Fibroblast of the aortic adventitia (primary cell): Measurements from ENCODE around the gene EXOSC5. TPM values are rescaled to one million over a fixed set of nuclear protein-coding genes. Genes with fewer than 3 reads are reported as not detected.

Experiments used
- DNase-seq: peaks from one replicate; pipeline ENCODE4 v3.0.0-alpha.2; 2010; ENCODE audit warnings: low read depth
- H3K4me3 ChIP-seq: 2 replicates; pipeline ENCODE4 v1.5.1; 2011; ENCODE audit warnings: low read depth, mild to moderate bottlenecking, control low read depth, low read length, moderate library complexity
- total RNA-seq: library from RNA; depleted of rRNA; stranded (reverse); fragments of >200 nt; gene quantifications from 2 replicates; pipeline ENCODE4 v1.2.3, GENCODE V29; 2012; ENCODE audit warnings: low replicate concordance
- TF ChIP-seq, protein P1 (sequence below): IDR thresholded peaks from 2 replicates; pipeline ENCODE4 v1.5.1; 2011; ENCODE audit warnings: mild to moderate bottlenecking, low read length, control low read depth, inconsistent platforms; ENCODE audit not compliant: insufficient read depth

EXOSC5 gene
- total RNA-seq, 1 donor: 12.1 TPM

GRCh38 chr19:41354343-41354953, 42.7 kb downstream of the EXOSC5 start:
- H3K4me3 ChIP-seq: peak overlapping the region; percentile 62
- no peak for DNase-seq
- TF ChIP-seq, protein P1, sequence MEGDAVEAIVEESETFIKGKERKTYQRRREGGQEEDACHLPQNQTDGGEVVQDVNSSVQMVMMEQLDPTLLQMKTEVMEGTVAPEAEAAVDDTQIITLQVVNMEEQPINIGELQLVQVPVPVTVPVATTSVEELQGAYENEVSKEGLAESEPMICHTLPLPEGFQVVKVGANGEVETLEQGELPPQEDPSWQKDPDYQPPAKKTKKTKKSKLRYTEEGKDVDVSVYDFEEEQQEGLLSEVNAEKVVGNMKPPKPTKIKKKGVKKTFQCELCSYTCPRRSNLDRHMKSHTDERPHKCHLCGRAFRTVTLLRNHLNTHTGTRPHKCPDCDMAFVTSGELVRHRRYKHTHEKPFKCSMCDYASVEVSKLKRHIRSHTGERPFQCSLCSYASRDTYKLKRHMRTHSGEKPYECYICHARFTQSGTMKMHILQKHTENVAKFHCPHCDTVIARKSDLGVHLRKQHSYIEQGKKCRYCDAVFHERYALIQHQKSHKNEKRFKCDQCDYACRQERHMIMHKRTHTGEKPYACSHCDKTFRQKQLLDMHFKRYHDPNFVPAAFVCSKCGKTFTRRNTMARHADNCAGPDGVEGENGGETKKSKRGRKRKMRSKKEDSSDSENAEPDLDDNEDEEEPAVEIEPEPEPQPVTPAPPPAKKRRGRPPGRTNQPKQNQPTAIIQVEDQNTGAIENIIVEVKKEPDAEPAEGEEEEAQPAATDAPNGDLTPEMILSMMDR: no peak

DNA sequence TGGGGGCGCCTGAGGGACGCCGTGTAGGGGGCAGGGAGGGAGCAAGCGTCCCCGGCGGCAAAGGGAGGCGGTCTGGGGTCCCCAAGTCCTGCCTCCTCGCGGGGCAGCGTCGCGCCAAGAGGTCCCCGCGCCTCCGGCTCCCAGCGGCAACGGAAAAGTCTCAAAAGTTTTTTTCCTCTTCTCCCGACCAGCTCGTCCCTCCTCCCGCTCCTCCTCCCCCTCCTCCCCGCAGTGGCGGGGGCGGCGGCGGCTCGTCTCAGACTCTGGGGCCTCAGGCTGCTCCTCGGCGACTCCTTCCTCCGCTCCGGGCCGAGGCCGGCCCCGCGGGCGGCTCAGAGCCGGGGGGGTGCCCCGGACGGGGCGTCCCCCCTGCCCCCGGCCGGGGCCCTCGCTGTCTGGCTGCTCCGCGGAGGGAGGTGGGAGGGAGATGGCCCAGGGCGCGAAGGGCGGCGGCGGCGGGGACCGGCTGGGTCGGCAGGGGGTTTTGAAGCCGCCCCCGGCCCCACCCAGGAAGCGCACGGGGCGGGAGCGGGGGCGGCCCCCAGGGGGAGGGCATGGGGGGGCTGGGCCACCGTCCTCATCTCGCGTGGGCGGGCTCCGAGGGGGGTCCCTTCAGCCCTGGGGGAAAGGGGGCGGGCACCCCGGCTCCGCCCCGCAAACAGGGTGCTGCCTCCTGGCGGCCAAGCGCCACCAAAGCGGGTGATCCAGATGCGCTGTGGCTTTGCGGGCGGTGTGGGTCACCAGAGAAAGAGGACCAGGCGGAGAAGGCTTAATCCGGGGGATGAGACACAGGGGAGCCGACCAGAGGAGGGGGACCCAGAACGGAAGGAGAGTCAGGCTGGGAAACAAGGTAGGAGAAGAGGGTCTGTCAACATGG, 43.5 kb downstream of the EXOSC5 start, which contains the start of gene TGFB1:
TSS of gene TGFB1 (minus strand) at position 457 of the 877 bp plus-strand sequence. CDS start 878 bp downstream, outside the sequence.
- TF ChIP-seq, protein P1: peak; percentile 91

DNA sequence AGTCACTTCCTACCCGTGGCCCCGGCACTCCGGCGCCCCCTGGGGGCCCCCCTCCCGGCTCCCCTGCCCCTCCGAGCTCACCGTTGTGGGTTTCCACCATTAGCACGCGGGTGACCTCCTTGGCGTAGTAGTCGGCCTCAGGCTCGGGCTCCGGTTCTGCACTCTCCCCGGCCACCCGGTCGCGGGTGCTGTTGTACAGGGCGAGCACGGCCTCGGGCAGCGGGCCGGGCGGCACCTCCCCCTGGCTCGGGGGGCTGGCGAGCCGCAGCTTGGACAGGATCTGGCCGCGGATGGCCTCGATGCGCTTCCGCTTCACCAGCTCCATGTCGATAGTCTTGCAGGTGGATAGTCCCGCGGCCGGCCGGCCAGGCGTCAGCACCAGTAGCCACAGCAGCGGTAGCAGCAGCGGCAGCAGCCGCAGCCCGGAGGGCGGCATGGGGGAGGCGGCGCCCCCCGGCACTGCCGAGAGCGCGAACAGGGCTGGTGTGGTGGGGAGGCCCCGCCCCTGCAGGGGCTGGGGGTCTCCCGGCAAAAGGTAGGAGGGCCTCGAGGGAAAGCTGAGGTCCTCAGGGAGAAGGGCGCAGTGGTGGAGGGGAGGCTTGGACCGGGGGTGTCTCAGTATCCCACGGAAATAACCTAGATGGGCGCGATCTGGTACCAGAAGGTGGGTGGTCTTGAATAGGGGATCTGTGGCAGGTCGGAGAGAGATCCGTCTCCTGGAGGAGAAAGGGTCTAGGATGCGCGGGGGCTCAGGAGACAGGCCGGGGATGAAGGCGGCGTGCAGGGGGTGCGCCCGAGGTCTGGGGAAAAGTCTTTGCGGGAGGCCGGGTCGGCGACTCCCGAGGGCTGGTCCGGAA, 44.3 kb downstream of the EXOSC5 start:
- TF ChIP-seq, protein P1: peak; percentile 52
- H3K4me3 ChIP-seq: peak overlapping the region; percentile 93
- DNase-seq: peak; percentile 46

More for the DNA sequence above, 43.5 kb downstream of the EXOSC5 start, which contains the start of gene TGFB1:
- H3K4me3 ChIP-seq: peak within 1 kb of the TSS; percentile 93
- peak; percentile 88 for DNase-seq

DNA sequence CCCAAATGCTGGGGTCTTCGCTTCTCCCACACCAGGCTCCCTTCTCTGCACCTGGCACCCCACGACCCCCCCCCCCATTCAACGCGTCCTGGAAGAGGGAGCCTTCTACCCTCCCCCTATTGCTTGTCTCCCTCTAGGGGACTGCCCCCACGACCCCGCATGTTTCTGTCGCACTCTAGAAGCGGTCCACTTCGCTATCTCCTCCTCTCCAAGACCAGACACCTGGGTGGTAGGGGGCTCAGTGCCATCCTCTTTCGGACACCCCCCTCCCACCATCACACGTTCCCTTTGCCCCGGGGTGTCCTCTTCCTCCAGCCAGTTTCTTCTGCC, 44.9 kb downstream of the EXOSC5 start:
- peak overlapping the region; percentile 93 for H3K4me3 ChIP-seq
- no peak for DNase-seq
- TF ChIP-seq, protein P1: no peak

DNA sequence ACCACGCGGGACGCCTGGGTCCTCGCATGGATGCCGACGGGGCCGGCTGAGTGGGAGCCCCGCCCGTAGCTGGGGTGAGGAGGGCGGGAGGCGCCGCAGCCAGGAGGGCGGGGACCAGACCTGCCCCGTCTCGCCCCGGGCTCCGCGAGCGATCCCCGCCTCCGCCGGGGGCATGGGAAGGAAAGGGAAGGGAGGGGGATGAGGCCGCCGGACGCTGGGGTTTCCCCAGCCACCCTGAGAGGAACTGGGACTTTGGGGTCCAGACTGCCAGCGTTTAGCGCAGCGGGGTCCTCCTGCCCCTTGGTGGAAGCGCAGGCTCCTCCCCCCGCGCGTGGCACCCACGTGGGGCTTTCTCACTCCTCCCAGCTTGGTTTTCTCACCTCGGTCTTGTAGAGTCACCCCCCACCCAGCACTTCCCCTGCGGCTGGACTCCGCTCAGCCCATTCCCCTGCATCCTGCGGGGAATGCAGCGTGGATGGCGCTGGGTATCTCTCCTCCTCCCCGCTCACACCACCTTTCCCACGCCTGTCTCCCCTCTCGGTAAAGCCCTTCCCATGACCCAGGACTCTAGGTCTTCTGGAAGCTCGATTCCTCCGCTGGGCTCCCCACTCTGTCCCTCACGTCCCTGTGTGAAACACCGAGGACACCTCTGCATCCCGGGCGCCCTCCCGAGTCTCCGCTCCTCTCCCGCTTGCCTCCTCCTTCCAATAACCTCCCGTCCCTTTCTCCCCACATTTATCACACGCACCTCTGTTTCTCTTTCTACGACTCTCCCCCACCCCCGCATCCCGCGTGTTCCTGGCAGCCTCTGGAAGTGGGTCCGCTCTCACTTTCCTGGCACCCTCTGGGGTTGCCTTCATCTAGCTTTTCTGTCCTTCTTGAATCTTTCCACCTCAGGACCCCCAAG, 45.6 kb downstream of the EXOSC5 start:
- DNase-seq: peak; percentile 53
- TF ChIP-seq, protein P1: no peak
- peak overlapping the region; percentile 93 for H3K4me3 ChIP-seq
